Measurements from ENCODE around the gene PRKCE. TPM values are rescaled to one million over a fixed set of nuclear protein-coding genes. Genes with fewer than 3 reads are reported as not detected.

The PRKCE gene
- total RNA-seq, 1 experiment from 2014 or later = 1.3 TPM

DNA sequence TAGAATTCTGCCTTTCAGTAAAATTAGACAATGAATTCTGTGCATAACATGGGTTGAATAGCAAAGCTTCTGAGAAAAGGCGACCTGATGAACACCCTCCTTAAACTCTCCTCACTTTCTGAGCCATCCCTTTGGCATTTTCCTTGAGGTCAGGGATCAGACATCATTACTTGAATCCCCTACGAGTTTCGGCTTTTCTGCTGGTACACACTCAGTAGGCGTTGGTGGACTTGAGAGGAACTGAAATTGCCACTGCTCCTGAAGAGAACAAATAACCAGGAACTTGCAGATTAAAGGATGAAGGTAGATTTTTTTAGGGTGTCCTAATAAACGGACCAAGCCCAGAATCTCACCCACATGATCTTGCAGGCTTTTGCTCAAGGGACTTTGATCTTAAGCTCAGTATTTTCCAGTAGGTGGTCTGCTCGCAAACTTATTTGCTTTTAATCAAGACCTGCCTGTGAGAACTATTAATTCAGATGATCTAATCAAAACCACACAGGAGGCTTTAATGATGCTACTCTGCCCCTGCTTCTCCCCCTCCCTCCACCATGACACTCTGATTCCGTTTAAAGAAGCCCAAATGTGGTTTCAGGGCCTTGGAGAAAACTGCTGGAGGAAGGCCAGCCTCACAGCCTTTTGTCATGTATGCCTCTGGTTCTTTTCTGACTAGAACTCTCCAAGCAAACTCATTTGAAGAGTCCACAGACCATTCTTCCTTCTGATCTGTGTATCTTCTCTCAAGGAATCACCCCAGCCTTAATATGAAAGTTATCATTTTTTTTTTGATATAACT lies 124.9 kb downstream of the PRKCE start:
- Histone ChIP-seq H2AK5ac (ENCODE audit: insufficient read length, low read length) (no peak overlapping the region), H4K91ac (ENCODE audit: insufficient read length, low read depth, low read length) (no peak overlapping the region), H3K23ac (ENCODE audit: insufficient read length, low read depth, low read length) (no peak overlapping the region), H2BK120ac (ENCODE audit: low read depth, low read length, poor library complexity, severe bottlenecking) (no peak overlapping the region), H3K23me2 (ENCODE audit: insufficient read length, low read depth, low read length, poor library complexity, severe bottlenecking) (no peaks in the 10 kb centered on the region), H4K8ac (replicated peaks; ENCODE audit: insufficient read length, low read depth, low read length) (no peak overlapping the region), H2BK12ac (ENCODE audit: insufficient read length, low read depth, low read length) (no peak overlapping the region), H3K27me3 (ENCODE audit: insufficient read depth, low read length) (no peaks in the 10 kb centered on the region), H4K5ac (ENCODE audit: insufficient read length, low read depth, low read length) (no peak overlapping the region), H4K20me1 (ENCODE audit: control insufficient read depth, insufficient read depth, insufficient read length) (peaks cover 2% of the 10 kb centered on the region), H3K79me2 (ENCODE audit: insufficient read depth, low read length) (no peaks in the 10 kb centered on the region), H2BK20ac (ENCODE audit: low read depth, low read length, poor library complexity, severe bottlenecking) (no peak overlapping the region), H3K9ac (ENCODE audit: extremely low read depth, insufficient read length, low read length) (no peak overlapping the region), H2BK5ac (ENCODE audit: insufficient read length, low read length) (no peak overlapping the region), H3K9me3 (ENCODE audit: control insufficient read depth, low read depth, low read length) (no peaks in the 10 kb centered on the region), H2AFZ (ENCODE audit: low read length) (no peak overlapping the region), H3K56ac (ENCODE audit: insufficient read length, low read depth, low read length) (no peak overlapping the region), H3K18ac (ENCODE audit: insufficient read length, low read depth, low read length) (no peak overlapping the region), H3K14ac (ENCODE audit: insufficient read depth, low read length) (no peak overlapping the region), H3K27ac (ENCODE audit: insufficient read length, low read depth, low read length) (no peak overlapping the region), H3T11ph (ENCODE audit: low read length) (no peak overlapping the region), H3K4me2 (ENCODE audit: insufficient read depth, insufficient read length, low read length) (no peak overlapping the region), H3K4ac (ENCODE audit: low read depth, low read length) (no peak overlapping the region), H2BK15ac (ENCODE audit: low read depth, low read length) (no peak overlapping the region), H3K79me1 (ENCODE audit: insufficient read depth, low read depth, low read length, poor library complexity, severe bottlenecking) (no peaks in the 10 kb centered on the region), H3K4me1 (ENCODE audit: insufficient read depth, low read length) (no peaks in the 10 kb centered on the region)
- TF ChIP-seq, protein P1, sequence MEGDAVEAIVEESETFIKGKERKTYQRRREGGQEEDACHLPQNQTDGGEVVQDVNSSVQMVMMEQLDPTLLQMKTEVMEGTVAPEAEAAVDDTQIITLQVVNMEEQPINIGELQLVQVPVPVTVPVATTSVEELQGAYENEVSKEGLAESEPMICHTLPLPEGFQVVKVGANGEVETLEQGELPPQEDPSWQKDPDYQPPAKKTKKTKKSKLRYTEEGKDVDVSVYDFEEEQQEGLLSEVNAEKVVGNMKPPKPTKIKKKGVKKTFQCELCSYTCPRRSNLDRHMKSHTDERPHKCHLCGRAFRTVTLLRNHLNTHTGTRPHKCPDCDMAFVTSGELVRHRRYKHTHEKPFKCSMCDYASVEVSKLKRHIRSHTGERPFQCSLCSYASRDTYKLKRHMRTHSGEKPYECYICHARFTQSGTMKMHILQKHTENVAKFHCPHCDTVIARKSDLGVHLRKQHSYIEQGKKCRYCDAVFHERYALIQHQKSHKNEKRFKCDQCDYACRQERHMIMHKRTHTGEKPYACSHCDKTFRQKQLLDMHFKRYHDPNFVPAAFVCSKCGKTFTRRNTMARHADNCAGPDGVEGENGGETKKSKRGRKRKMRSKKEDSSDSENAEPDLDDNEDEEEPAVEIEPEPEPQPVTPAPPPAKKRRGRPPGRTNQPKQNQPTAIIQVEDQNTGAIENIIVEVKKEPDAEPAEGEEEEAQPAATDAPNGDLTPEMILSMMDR (conservative IDR thresholded peaks at IDR 0.05) = no peak
- Mint-ChIP-seq H3K36me3 (ENCODE audit: insufficient read depth in 1 of 3, low read depth in 3 of 3) (no peaks in the 10 kb centered on the region; a peak in 1 of 7 replicates), H3K27ac (no peak overlapping the region), H3K9me3 (no peaks in the 10 kb centered on the region), H3K4me1 (peaks cover 5 to 16% of the 10 kb centered on the region in 2 experiments; a peak in 3 of 4 replicates), H3K4me3 (no peak overlapping the region), H3K27me3 (ENCODE audit: low read depth) (no peaks in the 10 kb centered on the region)
- WGBS (ENCODE audit: extremely low coverage, insufficient read length, low lambda C conversion rate) = no CpG with 5 or more reads among the region's 7 CpGs
- no peak for DNase-seq
